HCT116 (cell line): ENCODE data around the gene CNTNAP2. TPM values are rescaled to one million over a fixed set of nuclear protein-coding genes. Genes with fewer than 3 reads are reported as not detected.

Source experiments
- ATAC-seq: fragments of 200-7000 bp; cut with Tn5 transposase; 2 replicates; pipeline ENCODE4 v1.9.1; 2020; ENCODE audit warnings: mild to moderate bottlenecking, moderate library complexity
- BruUV-seq: library from RNA; stranded (reverse); fragments of 400-500 nt; replicated peaks from 2 replicates; lab custom pipeline; 2021; lab: Mats Ljungman, UMichigan
- CTCF ChIA-PET: fragments of 300-600 bp; sonication (Branson Sonifier 250); formaldehyde crosslinking; loops from one replicate; lab custom pipeline; 2021; ENCODE audit warnings: antibody characterized with exemption; lab: Charles Lee
- POLR2A ChIA-PET: fragments of 300-600, 350-600 bp; sonication (Branson Sonifier 250); formaldehyde crosslinking; loops from one replicate; lab custom pipeline; 2021; ENCODE audit warnings: antibody characterized with exemption; lab: Charles Lee
- RAD21 ChIA-PET, 2 experiments: fragments of 300-600 bp; sonication (Branson Sonifier 250); formaldehyde crosslinking; loops; one replicate each; lab custom pipeline; 2023; ENCODE audit warnings: low total read pairs in 2 of 2; ENCODE audit not compliant: uncharacterized antibody in 2 of 2, unreplicated experiment in 2 of 2, low non-redundant PET in 1 of 2; lab: Charles Lee
- DNase-seq: peaks from one replicate; pipeline ENCODE4 v3.0.0-alpha.2; 2010; ENCODE audit warnings: low read depth, low spot score
- H2AFZ ChIP-seq: fragments of 200-600 bp; shearing (Covaris generic), sonication (generic); 2 replicates; pipeline ENCODE4 v1.6.1; 2017; ENCODE audit warnings: low read depth, mixed run types, mixed read lengths, antibody characterized with exemption, low read length; ENCODE audit not compliant: poor library complexity, severe bottlenecking
- H3K27ac ChIP-seq: 2 replicates; pipeline ENCODE4 v1.5.1; 2012; ENCODE audit warnings: low read depth, low read length
- H3K27me3 ChIP-seq: fragments of 200-600 bp; sonication (generic); 2 replicates; pipeline ENCODE4 v1.6.1; 2016; ENCODE audit warnings: mixed run types, low read length, mixed read lengths; ENCODE audit not compliant: insufficient read depth
- H3K36me3 ChIP-seq, 2 experiments: fragments of 200-500 bp in 1 of 2; fragments of 200-600 bp in 1 of 2; sonication (Bioruptor generic) in 1 of 2; sonication (generic) in 1 of 2; 2 replicates each; pipeline versions ENCODE4 v1.5.1 to v1.6.1; 2014 to 2016; ENCODE audit warnings: low read length in 2 of 2, inconsistent platforms in 1 of 2, mixed read lengths in 1 of 2, mixed run types in 1 of 2; ENCODE audit not compliant: insufficient read depth in 2 of 2, control insufficient read depth in 1 of 2
- H3K4me1 ChIP-seq, 2 experiments: fragments of 200-600 bp in 1 of 2; sonication (generic) in 1 of 2; 2 replicates each; pipeline versions ENCODE4 v1.5.1 to v1.6.1; 2012 to 2017; ENCODE audit warnings: low read length in 2 of 2, inconsistent platforms in 1 of 2, mild to moderate bottlenecking in 1 of 2, mixed read lengths in 1 of 2, mixed run types in 1 of 2, moderate library complexity in 1 of 2; ENCODE audit not compliant: insufficient read depth in 2 of 2, control insufficient read depth in 1 of 2
- H3K4me2 ChIP-seq: fragments of 200-600 bp; sonication (generic); 2 replicates; pipeline ENCODE4 v1.6.1; 2017; ENCODE audit warnings: mixed run types, low read length, mixed read lengths
- H3K4me3 ChIP-seq, 2 experiments: fragments of 200-600 bp in 1 of 2; sonication (generic) in 1 of 2; replicated peaks in 1 of 2; 2 replicates each; pipeline ENCODE4 v1.5.1; 2011 to 2016; ENCODE audit warnings: low read length in 2 of 2, control low read depth in 1 of 2, low read depth in 1 of 2, mild to moderate bottlenecking in 1 of 2, mixed read lengths in 1 of 2, mixed run types in 1 of 2
- H3K79me2 ChIP-seq: fragments of 200-600 bp; sonication (generic); 2 replicates; pipeline ENCODE4 v1.6.1; 2017; ENCODE audit warnings: mild to moderate bottlenecking, mixed run types, low read length, moderate library complexity, mixed read lengths; ENCODE audit not compliant: insufficient read depth
- H3K9ac ChIP-seq: fragments of 200-600 bp; sonication (generic); 2 replicates; pipeline ENCODE4 v1.6.1; 2016; ENCODE audit warnings: low read length, mixed read lengths
- H3K9me2 ChIP-seq: fragments of 200-600 bp; sonication (generic), shearing (Covaris generic); 2 replicates; pipeline ENCODE4 v1.6.1; 2017; ENCODE audit warnings: mixed run types, mild to moderate bottlenecking, moderate library complexity; ENCODE audit not compliant: insufficient read depth
- H3K9me3 ChIP-seq, 2 experiments: fragments of 200-500 bp in 1 of 2; fragments of 200-600 bp in 1 of 2; sonication (Bioruptor generic) in 1 of 2; sonication (generic) in 1 of 2; 2 replicates each; pipeline ENCODE4 v1.6.1; 2014 to 2017; ENCODE audit warnings: low read length in 2 of 2, mixed read lengths in 2 of 2, inconsistent platforms in 1 of 2, low read depth in 1 of 2, mild to moderate bottlenecking in 1 of 2, mixed run types in 1 of 2, moderate library complexity in 1 of 2; ENCODE audit not compliant: control insufficient read depth in 1 of 2, insufficient read depth in 1 of 2
- H4K20me1 ChIP-seq: fragments of 200-600 bp; sonication (generic), shearing (Covaris generic); 2 replicates; pipeline ENCODE4 v1.6.1; 2017; ENCODE audit warnings: mixed run types, mild to moderate bottlenecking, moderate library complexity; ENCODE audit not compliant: insufficient read depth
- CBX3 ChIP-seq: IDR thresholded peaks from 2 replicates; pipeline ENCODE4 v1.6.1; 2012; ENCODE audit warnings: low read depth
- ELF1 ChIP-seq: IDR thresholded peaks from 2 replicates; pipeline ENCODE4 v1.6.1; 2012; ENCODE audit warnings: low read depth, borderline replicate concordance
- EZH2 ChIP-seq: fragments of 200-600 bp; sonication (generic); IDR thresholded peaks from 2 replicates; pipeline ENCODE4 v1.6.1; 2017; ENCODE audit warnings: antibody characterized with exemption, mixed run types
- EZH2phosphoT487 ChIP-seq: fragments of 200-600 bp; IDR thresholded peaks from 2 replicates; pipeline ENCODE4 v1.6.1; 2018; ENCODE audit warnings: antibody characterized with exemption, borderline replicate concordance
- FOSL1 ChIP-seq: IDR thresholded peaks from 2 replicates; pipeline ENCODE4 v1.6.1; 2012; ENCODE audit warnings: low read depth
- JUND ChIP-seq: IDR thresholded peaks from 2 replicates; pipeline ENCODE4 v1.6.1; 2012
- MAX ChIP-seq: IDR thresholded peaks from 2 replicates; pipeline ENCODE4 v1.6.1; 2012
- POLR2A ChIP-seq: IDR thresholded peaks from 2 replicates; pipeline ENCODE4 v1.7.0; 2011; ENCODE audit warnings: borderline replicate concordance; ENCODE audit not compliant: insufficient read depth, insufficient read length; ENCODE audit errors: extremely low read depth
- POLR2AphosphoS5 ChIP-seq: IDR thresholded peaks from 2 replicates; pipeline ENCODE4 v1.6.1; 2011; ENCODE audit warnings: mild to moderate bottlenecking, low read depth, low read length, moderate library complexity
- RAD21 ChIP-seq: IDR thresholded peaks from 2 replicates; pipeline ENCODE4 v1.6.1; 2012; ENCODE audit warnings: low read depth, mild to moderate bottlenecking
- REST ChIP-seq: IDR thresholded peaks from 2 replicates; pipeline ENCODE4 v1.6.1; 2012; ENCODE audit warnings: low read depth
- SIN3A ChIP-seq: IDR thresholded peaks from 2 replicates; pipeline ENCODE4 v1.6.1; 2012; ENCODE audit warnings: low read depth
- SP1 ChIP-seq: IDR thresholded peaks from 2 replicates; pipeline ENCODE4 v1.6.1; 2012; ENCODE audit warnings: low read depth
- SRF ChIP-seq: IDR thresholded peaks from 2 replicates; pipeline ENCODE4 v1.6.1; 2012; ENCODE audit warnings: low read depth
- TCF7L2 ChIP-seq: IDR thresholded peaks from 2 replicates; pipeline ENCODE4 v1.7.0; 2011; ENCODE audit warnings: borderline replicate concordance, inconsistent platforms; ENCODE audit not compliant: insufficient read depth, insufficient read length; ENCODE audit errors: extremely low read depth
- YY1 ChIP-seq: IDR thresholded peaks from 2 replicates; pipeline ENCODE4 v1.6.1; 2011; ENCODE audit warnings: low read length, low read depth, moderate library complexity, mild to moderate bottlenecking; ENCODE audit not compliant: insufficient replicate concordance; ENCODE audit errors: extremely low read depth
- ZBTB33 ChIP-seq: IDR thresholded peaks from 2 replicates; pipeline ENCODE4 v1.6.1; 2011; ENCODE audit warnings: mild to moderate bottlenecking, low read length, moderate library complexity; ENCODE audit not compliant: insufficient replicate concordance; ENCODE audit errors: extremely low read depth
- ZFX ChIP-seq: fragments of 450-650 bp; IDR thresholded peaks from 2 replicates; pipeline ENCODE4 v1.6.1; 2017
- ZNF274 ChIP-seq: fragments of 200-500 bp; sonication (Bioruptor generic); IDR thresholded peaks from 2 replicates; pipeline ENCODE4 v1.6.1; 2014; ENCODE audit warnings: mild to moderate bottlenecking, low read depth, low read length, inconsistent platforms
- intact Hi-C: fragments of 100-400 bp; cut with micrococcal nuclease; formaldehyde crosslinking; loops from 2 replicates; pipeline ENCODE4 v1.10.0; 2022
- total RNA-seq: library from RNA; stranded (reverse); gene quantifications from one replicate; pipeline ENCODE4 v1.2.1, GENCODE V29; 2021; ENCODE audit not compliant: unreplicated experiment

CNTNAP2 gene
- total RNA-seq, 1 experiment from 2014 or later, result 0.37 TPM

- no peak overlapping the region for H3K4me2 ChIP-seq
- ChIA-PET POLR2A (no interaction called here), RAD21 (no interaction called here), CTCF (no interaction called here)
- no peak for DNase-seq
- H3K4me3 ChIP-seq, result no peak overlapping the region
- no peaks in the 10 kb centered on the region for H3K27me3 ChIP-seq
- H3K9me2 ChIP-seq, result no peaks in the 10 kb centered on the region
- ATAC-seq, result no peak
- no TSS peak for BruUV-seq
- H3K36me3 ChIP-seq, result no peaks in the 10 kb centered on the region
- intact Hi-C loops, result no loop called here
- no peak overlapping the region for H2AFZ ChIP-seq
- no peak overlapping the region for H3K9ac ChIP-seq
- H3K9me3 ChIP-seq, result peaks cover 3 to 6% of the 10 kb centered on the region in 2 experiments; a peak in 3 of 4 replicates
- H3K4me1 ChIP-seq, result no peaks in the 10 kb centered on the region
- no peaks in the 10 kb centered on the region for H4K20me1 ChIP-seq
- no peak overlapping the region for H3K27ac ChIP-seq
- no peaks in the 10 kb centered on the region for H3K79me2 ChIP-seq
- TF ChIP-seq TCF7L2 (no peak), RAD21 (no peak), EZH2phosphoT487 (no peak), SP1 (no peak), REST (no peak), ELF1 (no peak), ZFX (no peak), EZH2 (no peak), POLR2AphosphoS5 (no peak), YY1 (no peak), SIN3A (no peak), JUND (no peak), MAX (no peak), ZBTB33 (no peak), SRF (no peak), FOSL1 (no peak), CBX3 (no peak), POLR2A (no peak), ZNF274 (no peak)
- TF ChIP-seq, all 23 proteins: peak for 0
Measured at GRCh38 chr7:147235645-147236382, 1119.2 kb downstream of the CNTNAP2 start.
